GM19438 (cell line): ENCODE data around the gene EDEM3.
"Not testable (repeated sequence)": the region's sequence is repeated elsewhere in the genome, so short reads cannot be mapped to it uniquely, and the experiment has no call there.

Experiments
- ATAC-seq: cut with Tn5 transposase; IDR thresholded peaks from one replicate; pipeline ENCODE4 v1.9.1; 2021; ENCODE audit warnings: low read depth; ENCODE audit not compliant: unreplicated experiment

EDEM3 gene

GRCh38 chr1:184754476-184755225, at the start of gene EDEM3:
Gene EDEM3 (minus strand): TSS chr1:184754858. CDS start chr1:184754646, 212 bp downstream.
- peak; percentile 91 for ATAC-seq

DNA sequence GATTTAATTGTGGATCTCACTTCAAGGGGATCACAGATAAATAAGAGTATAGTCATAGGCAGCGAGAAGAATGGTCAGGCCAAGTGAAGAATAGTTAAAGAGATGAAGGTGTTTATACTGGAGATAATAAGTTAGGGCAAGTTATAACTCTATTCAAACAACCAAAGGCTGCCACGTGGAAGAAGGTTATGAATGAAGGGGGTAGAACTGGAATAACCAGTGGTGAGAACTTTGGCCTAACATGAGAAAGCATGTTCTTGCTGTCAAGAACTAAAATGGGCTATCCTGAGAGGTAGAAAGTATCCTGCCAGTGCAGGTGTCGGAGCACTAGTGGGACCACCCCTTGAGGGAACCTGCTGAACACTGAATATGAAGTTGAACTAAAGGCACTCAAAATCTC, 49.6 kb upstream of the EDEM3 start:
- ATAC-seq, result no peak

GRCh38 chr1:184803180-184803492, 48.5 kb upstream of the EDEM3 start:
- no peak for ATAC-seq

GRCh38 chr1:184802354-184803179, 47.9 kb upstream of the EDEM3 start:
- no peak for ATAC-seq

GRCh38 chr1:184801503-184801902, 46.8 kb upstream of the EDEM3 start:
- ATAC-seq, result no peak

DNA sequence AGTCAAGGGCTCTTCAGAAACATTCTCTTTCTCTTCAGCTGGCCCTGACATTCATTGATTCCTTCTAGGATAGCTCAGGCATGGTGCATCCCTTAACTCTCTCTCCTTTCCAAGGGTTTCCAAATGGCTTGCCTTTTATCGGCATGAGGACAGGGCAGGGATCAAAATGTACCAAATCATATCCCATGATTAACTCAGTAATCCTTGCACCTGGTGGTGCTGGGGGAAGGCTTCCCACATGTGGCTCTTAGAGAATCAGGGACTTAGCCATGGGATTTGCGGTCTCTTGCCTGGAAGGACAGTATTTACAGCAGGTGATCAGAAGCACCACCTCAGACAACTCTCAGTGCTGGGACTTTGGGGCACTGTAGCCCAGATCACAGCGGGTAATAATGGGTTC, 46.2 kb upstream of the EDEM3 start:
- no peak for ATAC-seq

DNA sequence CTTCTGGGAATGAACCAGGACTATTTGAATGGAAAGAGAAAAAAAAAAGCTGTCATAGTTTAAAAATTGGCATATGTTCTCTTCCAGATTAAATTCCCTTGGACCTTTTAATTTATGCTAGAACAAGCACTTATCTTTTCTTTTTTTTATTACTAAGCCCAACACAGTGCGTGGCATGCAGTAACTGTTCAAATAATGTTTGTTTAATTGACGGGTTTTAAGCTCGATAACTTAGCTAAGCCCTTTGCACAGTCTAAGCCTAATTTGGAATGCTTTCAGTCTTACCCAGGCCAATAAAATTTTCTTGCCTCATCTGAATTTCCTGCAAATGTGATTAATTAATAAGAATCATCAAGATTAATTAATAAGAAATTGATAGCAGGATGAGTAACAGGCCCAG, 39.3 kb upstream of the EDEM3 start:
- ATAC-seq, result no peak

GRCh38 chr1:184792450-184792969, 37.9 kb upstream of the EDEM3 start:
- ATAC-seq, result peak; percentile 58

- ATAC-seq, result no peak
Observed at GRCh38 chr1:184791550-184791900, 36.9 kb upstream of the EDEM3 start.

DNA sequence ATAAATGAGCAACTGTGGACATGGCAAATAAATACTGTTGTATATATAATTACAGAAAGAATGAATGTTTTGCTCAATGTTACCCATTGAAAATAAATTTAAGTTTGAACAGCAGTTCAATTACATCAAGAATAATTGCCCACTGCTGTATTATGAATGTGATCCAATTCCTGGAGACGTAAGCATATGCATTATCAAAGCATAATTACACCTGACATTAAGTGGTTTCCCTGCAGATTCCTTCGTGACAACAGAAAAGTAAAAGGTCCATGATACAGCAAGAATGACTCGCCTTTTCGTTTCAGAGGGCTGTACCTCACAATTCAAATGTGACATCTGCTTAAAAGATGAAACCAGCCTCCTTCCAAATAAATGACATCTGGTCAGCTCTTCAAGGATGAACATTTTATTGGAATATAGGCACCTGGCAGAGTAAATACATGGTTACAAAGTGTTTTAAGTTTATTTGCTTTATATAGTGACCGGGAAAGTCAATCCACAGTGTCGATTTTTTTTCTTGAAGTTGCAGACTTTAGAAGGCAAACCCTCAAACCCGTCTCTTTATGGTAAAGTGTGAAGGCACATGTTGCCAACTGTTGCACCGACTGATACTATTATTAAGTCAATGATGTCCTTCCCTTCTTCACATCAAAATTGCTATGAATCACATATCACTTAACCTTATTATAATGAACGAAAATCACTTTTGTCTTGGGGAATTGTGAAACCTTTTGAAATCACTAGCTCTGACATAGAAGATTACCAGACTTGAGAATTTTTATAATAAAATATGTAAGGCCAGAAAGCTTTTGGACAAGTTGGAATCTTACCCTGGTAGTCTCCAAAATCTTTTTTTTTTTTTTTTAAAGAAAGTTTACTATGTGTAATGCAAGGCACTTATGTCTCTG, 36.2 kb upstream of the EDEM3 start:
- ATAC-seq, result no peak

DNA sequence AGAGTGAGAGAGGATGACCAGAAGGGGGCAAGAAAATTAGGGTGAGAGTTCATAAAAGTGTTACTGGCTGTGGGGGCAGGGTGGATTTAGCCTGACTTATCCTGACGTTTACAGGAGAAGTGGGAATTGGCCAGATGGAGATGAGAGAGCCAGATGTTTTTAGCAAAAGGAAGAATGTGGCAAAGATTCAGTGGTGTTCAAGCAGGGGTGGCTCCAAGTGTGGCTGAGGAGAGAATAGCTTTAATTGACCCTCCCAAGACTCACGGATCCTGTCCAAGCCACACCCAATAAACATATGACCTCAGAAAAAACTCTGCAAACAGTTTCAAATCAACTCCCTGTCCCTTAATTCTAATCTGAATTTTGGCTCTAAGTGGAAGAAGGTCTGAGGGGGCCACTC, 35.2 kb upstream of the EDEM3 start:
- ATAC-seq, result no peak

- no peak for ATAC-seq
Observed at GRCh38 chr1:184788970-184789369, 34.3 kb upstream of the EDEM3 start.

DNA sequence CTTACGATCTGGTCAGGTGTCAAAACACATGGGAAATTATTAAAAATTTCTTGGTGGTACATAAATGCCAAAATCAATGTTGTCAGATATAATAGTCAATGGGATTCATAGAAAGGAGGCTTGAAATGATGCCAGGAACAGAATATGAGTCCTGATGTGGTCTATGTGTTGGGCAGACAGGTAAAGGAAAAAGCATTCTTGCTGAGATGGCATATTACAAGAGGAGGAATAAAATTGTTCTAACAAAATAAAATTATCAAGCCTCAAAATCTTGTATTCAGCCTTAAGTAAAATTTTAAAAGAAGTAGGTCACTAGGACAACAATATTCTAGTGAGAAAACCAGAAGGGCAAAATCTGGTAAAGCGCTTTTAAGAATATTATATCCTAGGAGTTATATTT, 30.9 kb upstream of the EDEM3 start:
- ATAC-seq, result no peak

- not testable (repeated sequence) for ATAC-seq
Observed at GRCh38 chr1:184783723-184784122, 29.1 kb upstream of the EDEM3 start.

DNA sequence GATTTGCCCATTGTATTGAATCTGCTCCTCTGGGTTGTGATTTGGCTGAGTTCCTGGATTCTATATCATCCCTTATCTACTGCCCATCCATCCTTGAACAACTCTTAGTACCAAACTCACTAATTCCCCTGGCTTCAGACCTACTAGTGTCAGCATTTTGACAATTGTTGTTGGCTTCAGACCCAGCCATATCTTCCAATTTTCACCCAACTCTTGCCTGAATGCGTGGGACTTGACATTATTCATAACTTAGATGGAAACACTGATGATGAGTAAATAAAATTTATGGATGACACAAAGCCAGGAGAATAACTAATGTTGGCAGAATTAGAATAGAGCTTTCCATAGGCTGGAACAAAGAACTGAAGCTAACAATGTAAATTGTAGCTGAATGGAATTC, 27.3 kb upstream of the EDEM3 start:
- no peak for ATAC-seq

- ATAC-seq, result no peak
Observed at GRCh38 chr1:184775885-184776284, 21.2 kb upstream of the EDEM3 start.

- ATAC-seq, result no peak
Observed at GRCh38 chr1:184775329-184775728, 20.7 kb upstream of the EDEM3 start.

DNA sequence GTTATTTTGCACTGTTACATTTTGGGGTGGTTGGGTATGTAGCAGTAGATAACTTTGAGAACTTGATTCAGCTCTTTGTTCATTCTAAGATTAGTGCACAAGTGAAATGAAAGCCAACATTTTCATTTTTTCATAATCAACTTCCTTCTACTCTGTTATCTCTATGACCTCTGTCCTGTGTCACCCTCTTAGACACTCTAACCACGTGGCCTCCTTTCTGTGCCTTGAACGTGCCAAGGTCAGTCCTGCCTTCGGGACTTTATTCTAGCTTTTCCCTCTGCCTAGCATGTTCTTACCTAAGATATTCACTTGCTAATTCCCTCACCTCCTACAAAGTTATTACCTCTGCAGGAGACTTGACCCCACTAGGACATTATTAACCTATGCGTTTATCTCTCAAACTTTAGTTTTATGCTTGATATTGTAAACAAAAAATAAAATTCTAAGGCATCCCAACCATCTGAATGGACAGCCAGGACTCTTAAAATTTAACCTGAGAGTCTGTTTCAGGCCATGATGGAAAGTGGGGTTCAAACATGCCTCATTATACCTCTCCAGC, 19.2 kb upstream of the EDEM3 start:
- no peak for ATAC-seq

- no peak for ATAC-seq
Observed at GRCh38 chr1:184771190-184771691, 16.6 kb upstream of the EDEM3 start.

- no peak for ATAC-seq
Observed at GRCh38 chr1:184770181-184770979, 15.7 kb upstream of the EDEM3 start.
